Stimulated activated naive B cell treated with anti-CD40 and anti-IgM and Interleukin-4, amounts not matched to agents 10 μg/mL and 1 μg/mL and 100 μg/mL, for 72 hours (primary cell): ENCODE measurements around the gene SLC30A3.
"Not testable (repeated sequence)": the region's sequence is repeated elsewhere in the genome, so short reads cannot be mapped to it uniquely, and the experiment has no call there.

Experiments used
- ATAC-seq, 2 donors: fragments of 150-1000 bp; cut with Tn5 transposase; replicated peaks; 2 replicates each; pipeline ENCODE4 v1.10.0; 2021; ENCODE audit warnings: moderate library complexity in 1 of 2
- DNase-seq: peaks from one replicate; pipeline ENCODE4 v3.0.0; 2021
- H3K27ac Mint-ChIP-seq: one replicate; pipeline ENCODE4 v1.8.0; 2022; ENCODE audit warnings: mild to moderate bottlenecking, mixed read lengths
- H3K27me3 Mint-ChIP-seq, 2 donors: one replicate each; pipeline ENCODE4 v1.8.0; 2022; ENCODE audit warnings: mixed read lengths in 2 of 2
- H3K36me3 Mint-ChIP-seq, 2 donors: one replicate each; pipeline ENCODE4 v1.8.0; 2022; ENCODE audit warnings: mixed read lengths in 2 of 2, mild to moderate bottlenecking in 1 of 2
- H3K4me1 Mint-ChIP-seq, 2 donors: one replicate each; pipeline ENCODE4 v1.8.0; 2022; ENCODE audit warnings: mixed read lengths in 2 of 2, mild to moderate bottlenecking in 1 of 2
- H3K4me3 Mint-ChIP-seq, 2 donors: one replicate each; pipeline ENCODE4 v1.8.0; 2022; ENCODE audit warnings: mild to moderate bottlenecking in 2 of 2, mixed read lengths in 2 of 2, moderate library complexity in 1 of 2
- H3K9me3 Mint-ChIP-seq, 2 donors: one replicate each; pipeline ENCODE4 v1.8.0; 2022; ENCODE audit warnings: mixed read lengths in 2 of 2, mild to moderate bottlenecking in 1 of 2

Gene SLC30A3

GRCh38 chr2:27262379-27263286 is at the start of gene SLC30A3:
SLC30A3 (minus strand) TSS chr2:27263047; CDS start chr2:27262906, 141 bp downstream.
- H3K4me3 Mint-ChIP-seq = peak within 1 kb of the TSS; percentile 86 to 93
- peak within 1 kb of the TSS; percentile 83 for H3K27ac Mint-ChIP-seq
- peak; percentile 66 to 73 for ATAC-seq
- H3K9me3 Mint-ChIP-seq = no peaks in the 10 kb centered on the region
- peak; percentile 32 for DNase-seq
- H3K36me3 Mint-ChIP-seq = peaks cover 2 to 3% of the 10 kb centered on the region in 2 donors
- H3K27me3 Mint-ChIP-seq = peaks cover 50 to 60% of the 10 kb centered on the region in 2 donors
- peaks cover 24 to 31% of the 10 kb centered on the region in 2 donors for H3K4me1 Mint-ChIP-seq

- Mint-ChIP-seq H3K4me1 (peaks cover 1 to 3% of the 10 kb centered on the region in 2 donors), H3K36me3 (peaks cover 36 to 52% of the 10 kb centered on the region in 2 donors), H3K27me3 (peaks cover 2 to 3% of the 10 kb centered on the region in 2 donors), H3K4me3 (no peak overlapping the region), H3K27ac (peak overlapping the region; percentile 68), H3K9me3 (no peaks in the 10 kb centered on the region)
- no peak for ATAC-seq
- DNase-seq = no peak
Observed at GRCh38 chr2:27312152-27312551, 49.3 kb upstream of the SLC30A3 start.

- Mint-ChIP-seq H3K27ac (no peak overlapping the region), H3K9me3 (no peaks in the 10 kb centered on the region), H3K27me3 (peaks cover 19 to 28% of the 10 kb centered on the region in 2 donors), H3K36me3 (peaks cover 31 to 39% of the 10 kb centered on the region in 2 donors), H3K4me1 (peaks cover 5 to 15% of the 10 kb centered on the region in 2 donors), H3K4me3 (no peak overlapping the region)
- DNase-seq = no peak
- ATAC-seq = no peak
Observed at GRCh38 chr2:27309651-27310050, 46.8 kb upstream of the SLC30A3 start.

GRCh38 chr2:27308359-27308881 is 45.6 kb upstream of the SLC30A3 start, which contains the start of gene UCN:
UCN (minus strand) TSS chr2:27308445; CDS start chr2:27307895, 550 bp downstream.
- DNase-seq = no peak
- H3K9me3 Mint-ChIP-seq = no peaks in the 10 kb centered on the region
- H3K4me3 Mint-ChIP-seq = peak within 1 kb of the TSS; percentile 69 to 78
- no peak for ATAC-seq
- peaks cover 24 to 32% of the 10 kb centered on the region in 2 donors for H3K27me3 Mint-ChIP-seq
- H3K27ac Mint-ChIP-seq = no peak within 1 kb of the TSS
- H3K36me3 Mint-ChIP-seq = peaks cover 30 to 39% of the 10 kb centered on the region in 2 donors
- peaks cover 5 to 15% of the 10 kb centered on the region in 2 donors for H3K4me1 Mint-ChIP-seq

GRCh38 chr2:27307545-27308358 is 44.9 kb upstream of the SLC30A3 start:
- DNase-seq (no peak), ATAC-seq (no peak)
- H3K27ac Mint-ChIP-seq = no peak overlapping the region
- H3K4me1 Mint-ChIP-seq = peaks cover 7 to 15% of the 10 kb centered on the region in 2 donors
- H3K9me3 Mint-ChIP-seq = no peaks in the 10 kb centered on the region
- H3K36me3 Mint-ChIP-seq = peaks cover 26 to 35% of the 10 kb centered on the region in 2 donors
- H3K4me3 Mint-ChIP-seq = no peak overlapping the region
- peaks cover 24 to 32% of the 10 kb centered on the region in 2 donors for H3K27me3 Mint-ChIP-seq

- Mint-ChIP-seq H3K4me1 (peaks cover 7 to 15% of the 10 kb centered on the region in 2 donors), H3K9me3 (no peaks in the 10 kb centered on the region), H3K27me3 (peaks cover 24 to 32% of the 10 kb centered on the region in 2 donors), H3K27ac (no peak overlapping the region), H3K4me3 (peak overlapping the region; percentile 69 to 78), H3K36me3 (peaks cover 22 to 30% of the 10 kb centered on the region in 2 donors)
- DNase-seq = no peak
- no peak for ATAC-seq
Observed at GRCh38 chr2:27307287-27307544, 44.4 kb upstream of the SLC30A3 start.

- peaks cover 18 to 28% of the 10 kb centered on the region in 2 donors for H3K36me3 Mint-ChIP-seq
- peaks cover 24 to 32% of the 10 kb centered on the region in 2 donors for H3K27me3 Mint-ChIP-seq
- DNase-seq (peak; percentile 16), ATAC-seq (peak; percentile 53 to 58)
- peaks cover 7 to 15% of the 10 kb centered on the region in 2 donors for H3K4me1 Mint-ChIP-seq
- peak overlapping the region; percentile 69 to 78 for H3K4me3 Mint-ChIP-seq
- H3K9me3 Mint-ChIP-seq = no peaks in the 10 kb centered on the region
- H3K27ac Mint-ChIP-seq = no peak overlapping the region
Observed at GRCh38 chr2:27306573-27307286, 43.9 kb upstream of the SLC30A3 start.

GRCh38 chr2:27306136-27306535 is 43.3 kb upstream of the SLC30A3 start:
- no peaks in the 10 kb centered on the region for H3K9me3 Mint-ChIP-seq
- peaks cover 13 to 22% of the 10 kb centered on the region in 2 donors for H3K36me3 Mint-ChIP-seq
- H3K4me1 Mint-ChIP-seq = peaks cover 7 to 15% of the 10 kb centered on the region in 2 donors
- no peak overlapping the region for H3K27ac Mint-ChIP-seq
- peaks cover 24 to 32% of the 10 kb centered on the region in 2 donors for H3K27me3 Mint-ChIP-seq
- peak overlapping the region; percentile 69 to 78 for H3K4me3 Mint-ChIP-seq
- DNase-seq = no peak
- ATAC-seq = peak in 1 of 2 donors; percentile 19

- peaks cover 13 to 19% of the 10 kb centered on the region in 2 donors for H3K36me3 Mint-ChIP-seq
- H3K4me3 Mint-ChIP-seq = peak overlapping the region in 1 of 2 donors; percentile 4
- peaks cover 24 to 32% of the 10 kb centered on the region in 2 donors for H3K27me3 Mint-ChIP-seq
- H3K9me3 Mint-ChIP-seq = no peaks in the 10 kb centered on the region
- DNase-seq = no peak
- peaks cover 7 to 15% of the 10 kb centered on the region in 2 donors for H3K4me1 Mint-ChIP-seq
- H3K27ac Mint-ChIP-seq = no peak overlapping the region
- ATAC-seq = no peak
Observed at GRCh38 chr2:27305516-27305915, 42.7 kb upstream of the SLC30A3 start.

GRCh38 chr2:27304488-27305240 is 41.8 kb upstream of the SLC30A3 start:
- no peaks in the 10 kb centered on the region for H3K9me3 Mint-ChIP-seq
- ATAC-seq (no peak), DNase-seq (no peak)
- H3K27me3 Mint-ChIP-seq = peaks cover 24 to 32% of the 10 kb centered on the region in 2 donors
- H3K27ac Mint-ChIP-seq = no peak overlapping the region
- H3K4me1 Mint-ChIP-seq = peaks cover 7 to 15% of the 10 kb centered on the region in 2 donors
- H3K4me3 Mint-ChIP-seq = no peak overlapping the region
- H3K36me3 Mint-ChIP-seq = peaks cover 10 to 12% of the 10 kb centered on the region in 2 donors

GRCh38 chr2:27303093-27304025 is 40.5 kb upstream of the SLC30A3 start:
- peaks cover 30 to 41% of the 10 kb centered on the region in 2 donors for H3K27me3 Mint-ChIP-seq
- no peak for DNase-seq
- H3K27ac Mint-ChIP-seq = no peak overlapping the region
- H3K4me3 Mint-ChIP-seq = peak overlapping the region; percentile 56 to 67
- H3K36me3 Mint-ChIP-seq = peaks cover 0 to 1% of the 10 kb centered on the region in 2 donors
- peak; percentile 60 to 67 for ATAC-seq
- peaks cover 7 to 15% of the 10 kb centered on the region in 2 donors for H3K4me1 Mint-ChIP-seq
- no peaks in the 10 kb centered on the region for H3K9me3 Mint-ChIP-seq

- not testable (repeated sequence) for H3K27ac Mint-ChIP-seq, ATAC-seq, H3K4me1 Mint-ChIP-seq, H3K4me3 Mint-ChIP-seq, H3K9me3 Mint-ChIP-seq, DNase-seq, H3K36me3 Mint-ChIP-seq
- H3K27me3 Mint-ChIP-seq = peaks cover 23 to 31% of the 10 kb centered on the region in 2 donors
Observed at GRCh38 chr2:27300606-27301005, 37.8 kb upstream of the SLC30A3 start.
